ENCODE results near the gene TBKBP1. TPM values are rescaled to one million over a fixed set of nuclear protein-coding genes. Genes with fewer than 3 reads are reported as not detected.

TBKBP1 gene
- total RNA-seq, 4 donors from 2014 or later: 1.8 to 6.4 (median 4.4) TPM

- no peak overlapping the region for H3K4me3 ChIP-seq
- no peak for TF ChIP-seq CTCF (IDR thresholded peaks at IDR 0.05)
- no peak for TF ChIP-seq POLR2A (IDR thresholded peaks at IDR 0.05)
- TF ChIP-seq POLR2AphosphoS5 (IDR thresholded peaks at IDR 0.05): no peak
- no peak for TF ChIP-seq EP300 (IDR thresholded peaks at IDR 0.05; ENCODE audit: low read depth)
- no peaks in the 10 kb centered on the region for H3K9me3 ChIP-seq
- H3K27ac ChIP-seq: no peak overlapping the region
- H3K36me3 ChIP-seq: peaks cover 0 to 25% (median 2%) of the 10 kb centered on the region in 4 donors
- no peak for DNase-seq
- H3K27me3 ChIP-seq: no peaks in the 10 kb centered on the region
- H3K4me1 ChIP-seq: peaks cover 0 to 10% (median under 1%) of the 10 kb centered on the region in 4 donors
- in situ Hi-C loops (cut with MboI; ENCODE audit: low pct_ligation_motif_present in 1 of 4, low pct_unique_long_range_greater_than_20kb in 1 of 4, low sequenced_read_pairs in 3 of 4): no loop called here
- intact Hi-C loops (cut with DNase I; ENCODE audit: low total_unique reads): no loop called here
Measured at GRCh38 chr17:47687328-47687690, 6.7 kb upstream of the TBKBP1 start.

DNA sequence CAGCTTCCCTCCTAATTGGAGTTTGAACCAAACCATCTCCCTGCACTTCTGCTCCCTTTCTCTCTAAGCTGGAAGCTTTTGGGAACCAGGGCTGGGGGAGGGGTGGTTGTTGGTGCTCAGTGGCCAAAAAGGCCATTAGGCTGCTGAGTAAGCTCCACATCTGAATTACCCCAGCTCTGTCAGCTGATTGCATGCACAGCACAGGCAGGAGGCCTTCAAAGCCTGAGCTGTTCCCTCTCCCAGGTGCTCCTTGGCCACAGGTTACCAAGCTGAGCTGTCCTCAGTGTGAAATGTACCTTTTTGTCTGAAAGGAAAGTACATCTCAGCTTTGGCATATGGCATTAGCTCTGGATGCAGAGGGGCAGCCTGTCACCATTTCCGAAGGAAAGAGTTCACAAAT, 6.2 kb upstream of the TBKBP1 start:
- Histone ChIP-seq H3K27me3 (no peaks in the 10 kb centered on the region), H3K27ac (no peak overlapping the region), H3K9me3 (no peaks in the 10 kb centered on the region), H3K4me3 (no peak overlapping the region), H3K36me3 (peaks cover 0 to 21% (median 0%) of the 10 kb centered on the region in 4 donors), H3K4me1 (peaks cover 1 to 13% (median 4%) of the 10 kb centered on the region in 4 donors)
- in situ Hi-C loops (cut with MboI; ENCODE audit: low pct_ligation_motif_present in 1 of 4, low pct_unique_long_range_greater_than_20kb in 1 of 4, low sequenced_read_pairs in 3 of 4) (no loop called here), intact Hi-C loops (cut with DNase I; ENCODE audit: low total_unique reads) (no loop called here)
- TF ChIP-seq CTCF (IDR thresholded peaks at IDR 0.05) (no peak), POLR2AphosphoS5 (IDR thresholded peaks at IDR 0.05) (no peak), EP300 (IDR thresholded peaks at IDR 0.05; ENCODE audit: low read depth) (no peak), POLR2A (IDR thresholded peaks at IDR 0.05) (no peak)
- no peak for DNase-seq
- WGBS, 2 donors (ENCODE audit: low coverage in 1 of 2): 100% methylated on average over 1 of the region's 1 CpG; no CpG with 5 or more reads in 1 of the 2 donors

- peaks cover 11% of the 10 kb centered on the region for H3K27me3 ChIP-seq
- H3K9me3 ChIP-seq: no peaks in the 10 kb centered on the region
- no peaks in the 10 kb centered on the region for H3K36me3 ChIP-seq
- no peak overlapping the region for H3K4me3 ChIP-seq
- peaks cover 7 to 32% (median 15%) of the 10 kb centered on the region in 4 donors for H3K4me1 ChIP-seq
- no peak overlapping the region for H3K27ac ChIP-seq
- TF ChIP-seq CTCF (IDR thresholded peaks at IDR 0.05) (no peak), EP300 (IDR thresholded peaks at IDR 0.05; ENCODE audit: low read depth) (no peak), POLR2A (IDR thresholded peaks at IDR 0.05) (no peak), POLR2AphosphoS5 (IDR thresholded peaks at IDR 0.05) (no peak)
- WGBS, 2 donors (ENCODE audit: low coverage in 1 of 2): 55% methylated on average over 3 of the region's 3 CpGs; no CpG with 5 or more reads in 1 of the 2 donors
- in situ Hi-C loops (cut with MboI; ENCODE audit: low pct_ligation_motif_present in 1 of 4, low pct_unique_long_range_greater_than_20kb in 1 of 4, low sequenced_read_pairs in 3 of 4): loop anchor here in 1 of 4 donors (10.0 kb wide), 1 partner anchor 105 kb away; no protein-coding TSS in a partner anchor
- no peak for DNase-seq
- intact Hi-C loops (cut with DNase I; ENCODE audit: low total_unique reads): no loop called here
Measured at GRCh38 chr17:47690121-47690520, 3.8 kb upstream of the TBKBP1 start.

GRCh38 chr17:47692137-47692894, 1.6 kb upstream of the TBKBP1 start:
- WGBS, 2 donors (ENCODE audit: low coverage in 1 of 2): 0 to 80% methylated on average over 1 to 2 of the region's 2 CpGs
- TF ChIP-seq EP300 (IDR thresholded peaks at IDR 0.05; ENCODE audit: low read depth) (no peak), POLR2AphosphoS5 (IDR thresholded peaks at IDR 0.05) (no peak), CTCF (IDR thresholded peaks at IDR 0.05) (no peak), POLR2A (IDR thresholded peaks at IDR 0.05) (no peak)
- peak overlapping the region in 1 of 4 donors; percentile 29 for H3K27ac ChIP-seq
- H3K4me3 ChIP-seq: no peak overlapping the region
- H3K27me3 ChIP-seq: peaks cover 16% of the 10 kb centered on the region
- no peaks in the 10 kb centered on the region for H3K9me3 ChIP-seq
- intact Hi-C loops (cut with DNase I; ENCODE audit: low total_unique reads) (no loop called here), in situ Hi-C loops (cut with MboI; ENCODE audit: low pct_ligation_motif_present in 1 of 4, low pct_unique_long_range_greater_than_20kb in 1 of 4, low sequenced_read_pairs in 3 of 4) (loop anchor here in 1 of 4 donors (10.0 kb wide), 1 partner anchor 102 kb away; no protein-coding TSS in a partner anchor)
- H3K36me3 ChIP-seq: no peaks in the 10 kb centered on the region
- no peak for DNase-seq
- peaks cover 7 to 33% (median 20%) of the 10 kb centered on the region in 4 donors for H3K4me1 ChIP-seq

All from transverse colon (tissue), 4 donors.